ENCODE results near the gene XCL2. TPM values are rescaled to one million over a fixed set of nuclear protein-coding genes. Genes with fewer than 3 reads are reported as not detected.
A peak's percentile ranks its signal among the peaks of the same experiment; 100 is the strongest.
"Not testable (repeated sequence)": the region's sequence is repeated elsewhere in the genome, so short reads cannot be mapped to it uniquely, and the experiment has no call there.

Gene XCL2
- total RNA-seq, 1 experiment from 2014 or later = not detected

- DNase-seq (ENCODE audit: low spot score) = no peak
These were observed 12.8 kb upstream of the XCL2 start for GRCh38 chr1:168556647-168557046.

DNA sequence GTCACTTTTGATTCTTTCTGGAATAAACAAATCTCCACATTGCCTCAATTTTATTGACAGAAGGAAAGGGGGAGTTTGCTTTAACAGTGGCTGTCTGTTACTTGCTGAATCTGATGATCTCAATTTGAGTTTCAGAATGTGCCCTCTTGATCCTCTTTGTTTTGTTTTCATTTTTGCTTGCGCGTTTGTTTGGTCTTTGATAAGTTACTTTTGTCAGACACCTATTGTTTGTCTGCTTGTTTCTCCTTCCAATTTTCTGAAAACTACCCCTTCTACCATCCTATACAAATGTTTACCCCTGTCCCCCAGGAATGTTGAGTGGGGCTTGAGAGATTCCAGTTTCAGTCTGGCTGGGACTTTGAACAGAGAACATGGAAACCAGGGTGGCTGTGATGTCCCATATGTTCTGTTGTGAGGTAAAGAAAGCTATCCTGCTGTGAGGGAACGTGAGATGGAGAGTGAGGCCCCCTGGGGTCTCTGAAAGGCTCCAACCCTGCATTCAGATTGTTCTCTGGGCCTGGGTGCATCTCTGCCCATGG is 11.8 kb upstream of the XCL2 start:
- DNase-seq (ENCODE audit: low spot score) = no peak

DNA sequence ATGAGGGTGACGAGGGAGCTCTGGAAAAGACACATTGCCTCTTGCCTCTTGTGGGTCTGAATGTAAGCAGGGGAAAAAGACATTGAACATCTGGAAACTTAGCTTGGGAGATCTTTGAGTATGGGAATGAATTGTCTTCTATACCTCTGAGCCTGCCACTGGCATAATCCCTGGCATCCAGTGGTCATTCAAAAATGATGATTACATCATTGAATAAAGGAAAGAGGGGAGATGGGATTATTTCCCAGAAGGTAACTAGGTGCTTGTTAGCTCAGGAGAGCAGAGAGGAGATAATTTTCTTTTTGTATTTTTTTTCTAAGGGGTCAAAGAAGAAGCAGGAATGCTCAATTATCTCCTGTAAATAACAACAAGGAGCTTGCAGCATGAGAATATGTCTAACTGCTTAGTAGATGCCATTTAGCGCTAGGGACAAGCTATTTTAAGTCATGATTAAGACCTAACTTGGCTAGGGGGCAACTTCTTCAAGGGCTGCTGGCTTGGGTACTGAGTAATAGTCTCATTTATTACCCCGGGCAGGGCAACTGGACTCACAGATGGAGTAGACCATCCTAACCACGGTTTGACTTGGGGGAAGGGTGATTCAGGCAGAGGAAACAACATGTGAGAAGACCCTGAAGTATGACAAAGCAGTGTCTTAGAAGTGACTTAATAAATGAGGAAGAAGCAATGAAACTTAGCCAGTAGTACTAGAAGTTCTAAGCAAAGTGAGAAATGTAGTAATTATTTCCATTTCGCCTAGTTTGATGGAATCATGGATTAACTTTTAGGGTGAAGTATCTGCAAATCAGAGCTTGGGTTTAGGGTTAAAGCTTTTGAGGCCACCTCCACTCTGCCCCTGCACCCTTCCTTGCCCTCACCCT is 11.0 kb upstream of the XCL2 start:
- DNase-seq (ENCODE audit: low spot score) = no peak

- no peak for DNase-seq (ENCODE audit: low spot score)
These were observed 10.1 kb upstream of the XCL2 start for GRCh38 chr1:168553680-168554553.

DNA sequence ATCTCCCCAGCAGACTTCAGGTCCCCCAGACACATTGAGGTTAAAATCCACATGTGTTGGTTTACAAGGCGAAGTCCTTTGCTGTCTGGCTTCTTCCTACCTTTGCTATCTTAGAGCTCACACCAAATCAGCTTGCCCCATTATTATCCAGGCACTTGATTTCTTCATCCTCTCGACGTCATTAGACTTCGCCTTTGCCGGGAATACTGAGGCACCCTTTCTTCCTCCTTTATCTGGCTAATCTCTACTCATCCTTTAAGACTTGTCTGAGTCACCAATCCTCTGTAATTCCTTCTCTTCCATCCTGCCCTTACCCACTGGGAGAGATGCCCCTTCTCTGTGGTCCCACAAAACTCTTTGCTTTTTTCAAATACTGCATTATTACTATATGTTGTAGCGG is 9.2 kb upstream of the XCL2 start:
- no peak for DNase-seq (ENCODE audit: low spot score)

DNA sequence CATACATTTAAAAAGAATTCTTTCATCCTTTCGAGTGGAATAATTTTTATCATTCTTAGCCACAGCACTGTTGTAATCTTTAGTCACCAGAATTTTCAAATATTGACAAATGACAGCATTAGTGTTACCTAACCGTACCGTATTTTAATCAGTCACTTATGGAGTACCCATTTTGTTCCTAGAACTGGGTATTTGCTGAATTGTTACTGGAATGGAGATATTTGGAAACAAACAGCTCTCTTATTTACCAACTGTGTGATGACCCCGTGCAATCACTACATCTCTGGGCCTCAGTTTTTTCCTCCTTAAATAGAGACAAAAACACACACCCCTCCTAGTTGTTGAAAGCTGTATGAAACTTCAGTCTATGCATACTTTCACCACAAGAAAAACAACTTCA is 7.9 kb upstream of the XCL2 start:
- no peak for DNase-seq (ENCODE audit: low spot score)

GRCh38 chr1:168550971-168551370 is 7.2 kb upstream of the XCL2 start:
- no peak for DNase-seq (ENCODE audit: low spot score)

GRCh38 chr1:168546553-168546895 is 2.7 kb upstream of the XCL2 start:
- not testable (repeated sequence) for DNase-seq (ENCODE audit: low spot score)

- DNase-seq (ENCODE audit: low spot score) = peak; percentile 35
These were observed 2.1 kb upstream of the XCL2 start for GRCh38 chr1:168545678-168546552.

- DNase-seq (ENCODE audit: low spot score) = not testable (repeated sequence)
These were observed 819 bp downstream of the XCL2 start for GRCh38 chr1:168542978-168543377.

- DNase-seq (ENCODE audit: low spot score) = not testable (repeated sequence)
These were observed 3.0 kb downstream of the XCL2 start for GRCh38 chr1:168540798-168541197.

DNA sequence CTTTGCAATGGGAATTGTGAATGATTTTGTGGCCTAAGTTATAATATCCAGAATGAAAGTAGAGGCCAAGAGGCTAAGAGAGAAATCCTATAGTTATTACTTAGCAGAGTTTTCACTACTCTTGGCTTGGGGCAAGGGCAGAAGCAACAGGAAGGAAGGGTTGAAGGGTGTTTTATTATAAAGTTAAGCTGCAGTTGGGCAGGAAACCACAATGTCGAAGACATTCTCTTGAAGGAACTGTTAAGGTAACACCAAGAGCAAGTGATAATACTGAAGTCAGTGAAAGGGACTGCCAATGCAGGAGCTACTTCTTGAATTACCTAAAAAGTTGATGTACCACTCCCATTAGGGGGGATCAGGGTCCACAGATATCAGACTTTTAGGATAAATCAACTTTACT is 8.3 kb downstream of the XCL2 start:
- DNase-seq (ENCODE audit: low spot score) = no peak

DNA sequence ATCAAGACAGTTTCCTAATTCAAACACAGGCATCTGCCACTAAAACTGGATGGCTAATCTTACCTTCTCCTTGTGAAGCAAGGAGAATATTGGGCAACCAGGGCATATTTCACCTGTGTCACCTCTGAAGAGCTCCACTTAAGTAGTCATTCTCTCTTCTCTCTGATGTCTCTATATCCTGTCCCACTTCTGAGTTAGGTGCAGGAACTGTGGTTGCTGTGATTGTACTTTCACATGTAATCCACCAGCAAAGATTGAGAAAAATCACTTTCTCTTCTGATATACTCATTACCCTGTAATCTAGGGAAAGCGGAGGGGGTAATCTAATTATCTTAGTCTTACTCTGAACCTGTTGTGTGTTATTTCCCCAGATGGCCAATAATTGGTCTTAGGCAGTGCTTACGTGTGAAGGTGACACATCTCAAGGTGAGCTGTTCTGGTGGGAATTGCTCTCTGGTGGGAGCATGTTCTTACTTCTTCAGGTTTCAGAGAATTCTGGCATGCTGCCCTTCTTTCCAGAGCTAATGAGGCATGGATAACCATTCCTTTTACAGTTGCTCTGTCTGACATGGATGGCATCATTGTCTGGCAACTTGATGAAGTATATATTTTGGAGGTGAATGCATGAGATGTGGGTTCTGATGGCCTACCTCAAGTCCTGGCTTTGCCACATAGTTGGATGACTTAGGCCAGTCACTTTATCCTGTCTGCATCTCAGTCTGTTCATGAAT is 12.0 kb downstream of the XCL2 start:
- no peak for DNase-seq (ENCODE audit: low spot score)

DNA sequence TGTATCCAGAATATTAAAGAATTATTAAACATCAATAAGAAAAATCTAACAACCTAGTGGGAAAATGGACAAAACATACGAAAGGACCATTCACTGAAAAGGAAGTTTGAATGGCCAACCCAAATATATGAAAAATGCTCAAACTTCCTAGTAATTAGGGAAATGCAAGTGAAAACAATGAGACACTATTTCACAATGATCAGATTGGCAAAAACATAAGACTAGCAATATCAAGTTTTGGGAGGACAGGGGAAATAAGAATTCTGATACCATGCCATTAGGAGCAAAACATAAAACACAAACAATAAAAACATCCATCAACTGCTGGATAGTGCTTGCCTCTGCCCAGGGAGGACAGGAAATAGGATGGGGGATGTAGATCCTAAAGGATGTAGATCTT is 14.3 kb downstream of the XCL2 start:
- DNase-seq (ENCODE audit: low spot score) = no peak

DNA sequence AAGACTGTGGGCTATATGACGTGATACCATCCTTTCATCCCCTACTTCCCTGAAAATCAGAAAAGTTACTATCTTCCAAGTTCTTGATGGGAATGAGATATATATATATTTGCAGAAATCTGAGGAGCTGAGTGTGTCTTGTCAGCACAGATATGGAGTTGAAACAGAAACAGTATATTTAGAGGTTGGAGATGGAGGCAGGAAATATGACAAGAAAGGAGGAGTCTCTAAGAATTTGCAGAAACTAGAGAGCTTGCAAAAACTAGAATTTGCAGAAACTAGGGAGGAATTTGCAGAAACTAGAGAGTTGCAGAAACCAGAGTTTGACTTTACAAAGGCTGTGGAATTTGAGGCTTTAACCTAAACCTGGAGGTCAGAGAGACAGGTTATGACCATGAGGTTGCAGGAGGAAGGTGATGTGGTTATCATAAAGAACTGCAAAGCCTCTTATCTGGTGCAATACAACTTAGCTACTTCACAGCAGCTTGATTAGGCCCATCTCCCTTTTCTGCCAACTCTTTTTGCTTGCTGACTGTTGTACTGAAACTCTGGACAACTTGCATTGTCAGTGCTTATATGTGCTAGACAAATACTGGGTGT is 22.3 kb downstream of the XCL2 start:
- no peak for DNase-seq (ENCODE audit: low spot score)

- DNase-seq (ENCODE audit: low spot score) = no peak
These were observed 23.0 kb downstream of the XCL2 start for GRCh38 chr1:168520832-168521231.

- no peak for DNase-seq (ENCODE audit: low spot score)
These were observed 23.6 kb downstream of the XCL2 start for GRCh38 chr1:168520052-168520751.

DNA sequence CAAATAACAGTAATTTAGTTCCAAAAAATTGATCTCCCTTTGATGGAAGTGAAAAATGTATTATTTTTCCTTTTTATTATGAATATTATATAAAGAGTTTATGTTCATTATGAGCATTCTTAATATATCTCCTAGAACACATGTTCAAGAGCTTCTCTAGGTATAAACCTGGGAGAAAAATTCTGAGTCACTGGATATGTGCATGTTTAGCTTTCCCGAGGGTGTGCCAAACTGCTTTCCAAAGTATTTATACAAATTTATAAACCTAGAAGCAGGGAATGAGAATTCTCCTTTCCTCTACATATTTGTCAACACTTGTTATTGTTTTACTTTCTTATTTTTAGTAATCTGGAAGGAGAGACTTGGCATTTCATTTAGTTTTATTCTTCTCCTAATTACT is 25.0 kb downstream of the XCL2 start:
- no peak for DNase-seq (ENCODE audit: low spot score)

- DNase-seq (ENCODE audit: low spot score) = no peak
These were observed 25.6 kb downstream of the XCL2 start for GRCh38 chr1:168518201-168518689.

GRCh38 chr1:168514455-168514854 is 29.3 kb downstream of the XCL2 start:
- no peak for DNase-seq (ENCODE audit: low spot score)

Measured in A172 (cell line).